Measurements from ENCODE around the gene TP53TG5.

The TP53TG5 gene

GRCh38 chr20:45378191-45378590 is at the start of gene TP53TG5:
Gene TP53TG5 (minus strand): TSS chr20:45378325. CDS start chr20:45378236, 89 bp downstream.
- no peak for DNase-seq

GRCh38 chr20:45427236-45428149 is 49.4 kb upstream of the TP53TG5 start:
- DNase-seq = no peak

GRCh38 chr20:45426320-45427016 is 48.3 kb upstream of the TP53TG5 start:
- DNase-seq = no peak

GRCh38 chr20:45425561-45425960 is 47.4 kb upstream of the TP53TG5 start:
- no peak for DNase-seq

- DNase-seq = no peak
These were observed 45.6 kb upstream of the TP53TG5 start for GRCh38 chr20:45423700-45424099.

GRCh38 chr20:45420125-45420524 is 42.0 kb upstream of the TP53TG5 start:
- DNase-seq = no peak

DNA sequence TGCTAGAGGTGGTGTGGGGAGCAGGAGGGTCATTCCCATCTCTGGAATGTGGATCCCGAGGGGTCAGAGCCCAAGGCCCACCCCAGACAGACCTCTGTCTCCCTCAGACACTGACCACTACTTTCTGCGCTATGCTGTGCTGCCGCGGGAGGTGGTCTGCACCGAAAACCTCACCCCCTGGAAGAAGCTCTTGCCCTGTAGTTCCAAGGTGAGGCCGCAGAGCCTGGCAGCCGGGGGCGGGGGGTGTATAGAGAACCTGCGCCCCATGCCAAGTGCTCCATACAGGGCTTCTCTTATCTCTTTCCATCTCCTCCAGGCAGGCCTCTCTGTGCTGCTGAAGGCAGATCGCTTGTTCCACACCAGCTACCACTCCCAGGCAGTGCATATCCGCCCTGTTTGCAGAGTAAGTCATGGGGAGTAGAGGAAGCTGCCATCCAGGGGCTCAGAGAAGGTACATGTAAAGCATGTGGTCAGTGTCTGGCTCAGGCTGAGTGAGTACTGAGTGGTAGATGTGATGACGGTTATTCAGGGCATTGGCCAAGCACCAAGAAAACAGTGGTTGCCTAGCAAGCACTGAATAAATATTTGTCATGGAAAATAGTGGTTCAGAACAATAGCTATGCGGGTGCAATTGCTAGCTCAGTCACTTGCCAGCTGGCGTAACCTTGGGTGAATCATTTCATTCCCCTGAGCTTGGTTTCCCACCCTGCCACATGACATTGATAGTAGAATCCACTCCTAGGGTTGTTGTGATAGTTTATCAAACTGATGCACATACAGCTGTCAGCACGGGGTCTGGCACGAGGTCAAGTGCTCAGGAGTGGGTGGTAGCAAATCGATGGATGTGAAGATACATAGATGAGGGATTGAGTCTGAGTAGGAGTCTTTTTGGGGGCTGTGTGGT is 41.3 kb upstream of the TP53TG5 start:
- DNase-seq = peak; percentile 69

- no peak for DNase-seq
These were observed 38.8 kb upstream of the TP53TG5 start for GRCh38 chr20:45416917-45417316.

DNA sequence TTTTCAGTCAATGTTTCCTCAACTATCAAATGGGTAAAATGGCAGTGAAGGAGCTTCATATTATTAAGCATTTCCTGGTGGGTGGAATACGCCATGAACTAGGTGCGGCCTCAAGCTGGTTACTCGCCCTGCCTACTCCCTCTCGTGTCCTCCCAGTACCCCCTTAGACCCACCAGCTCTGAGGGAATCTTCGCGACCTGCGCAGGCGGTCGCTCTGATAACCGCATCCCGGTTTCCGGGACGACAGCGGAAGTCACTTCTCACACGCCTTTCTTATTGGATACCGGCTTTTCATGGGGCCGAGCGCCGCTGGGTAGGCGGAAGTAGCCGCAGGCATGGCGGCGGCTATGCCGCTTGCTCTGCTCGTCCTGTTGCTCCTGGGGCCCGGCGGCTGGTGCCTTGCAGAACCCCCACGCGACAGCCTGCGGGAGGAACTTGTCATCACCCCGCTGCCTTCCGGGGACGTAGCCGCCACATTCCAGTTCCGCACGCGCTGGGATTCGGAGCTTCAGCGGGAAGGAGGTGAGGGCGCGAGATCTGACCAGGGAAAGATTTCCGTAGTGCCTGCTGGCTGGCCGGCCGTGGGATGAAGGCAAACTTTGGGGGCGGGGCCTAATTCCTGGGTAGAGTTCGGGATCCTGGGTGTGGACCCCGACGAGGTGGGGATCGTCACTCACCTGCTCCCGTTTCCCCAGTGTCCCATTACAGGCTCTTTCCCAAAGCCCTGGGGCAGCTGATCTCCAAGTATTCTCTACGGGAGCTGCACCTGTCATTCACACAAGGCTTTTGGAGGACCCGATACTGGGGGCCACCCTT is 37.9 kb upstream of the TP53TG5 start, which contains the start of gene PIGT:
Gene PIGT (plus strand): TSS at position 320 of the 816 bp plus-strand sequence. CDS start 16 bp downstream, at position 336.
- peak; percentile 85 for DNase-seq

DNA sequence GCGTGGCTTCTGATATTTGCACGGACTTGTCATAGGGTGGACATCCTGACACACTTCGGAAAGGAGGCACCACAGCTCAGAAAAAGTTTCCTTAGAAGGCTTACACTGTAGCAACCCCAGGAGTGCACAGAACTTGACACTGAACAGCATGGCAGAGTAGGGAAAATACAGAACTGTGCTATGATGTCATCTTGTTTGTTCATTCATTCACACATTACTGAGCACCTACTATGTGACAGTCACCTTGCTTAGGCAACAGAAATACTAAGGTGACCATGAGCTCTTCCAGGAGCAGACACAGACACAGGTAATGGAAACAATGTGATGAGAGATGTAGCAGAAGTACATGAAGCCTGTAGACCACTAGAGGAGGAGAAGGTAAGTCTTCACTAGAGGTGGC is 35.4 kb upstream of the TP53TG5 start:
- DNase-seq = no peak

GRCh38 chr20:45412653-45413052 is 34.5 kb upstream of the TP53TG5 start:
- DNase-seq = no peak

DNA sequence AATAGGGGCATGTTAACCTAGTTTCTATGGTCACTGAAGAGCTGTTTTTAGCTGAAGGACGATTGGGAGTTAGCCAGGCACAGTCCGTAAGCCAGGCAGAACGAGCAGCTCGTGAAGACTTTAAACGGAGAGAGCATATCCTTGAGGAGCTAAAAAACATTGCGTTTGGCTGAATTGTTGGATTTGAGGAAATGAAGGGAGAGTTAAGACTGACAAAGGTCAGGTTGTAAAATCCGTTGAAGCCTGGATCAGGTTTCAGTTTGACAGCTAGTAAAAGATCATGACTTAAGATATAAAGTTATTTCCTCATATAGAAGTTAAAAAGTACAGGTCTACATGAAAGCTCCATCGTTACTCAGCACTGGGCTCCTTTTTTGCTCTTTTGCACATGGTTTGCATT is 32.8 kb upstream of the TP53TG5 start:
- no peak for DNase-seq

DNA sequence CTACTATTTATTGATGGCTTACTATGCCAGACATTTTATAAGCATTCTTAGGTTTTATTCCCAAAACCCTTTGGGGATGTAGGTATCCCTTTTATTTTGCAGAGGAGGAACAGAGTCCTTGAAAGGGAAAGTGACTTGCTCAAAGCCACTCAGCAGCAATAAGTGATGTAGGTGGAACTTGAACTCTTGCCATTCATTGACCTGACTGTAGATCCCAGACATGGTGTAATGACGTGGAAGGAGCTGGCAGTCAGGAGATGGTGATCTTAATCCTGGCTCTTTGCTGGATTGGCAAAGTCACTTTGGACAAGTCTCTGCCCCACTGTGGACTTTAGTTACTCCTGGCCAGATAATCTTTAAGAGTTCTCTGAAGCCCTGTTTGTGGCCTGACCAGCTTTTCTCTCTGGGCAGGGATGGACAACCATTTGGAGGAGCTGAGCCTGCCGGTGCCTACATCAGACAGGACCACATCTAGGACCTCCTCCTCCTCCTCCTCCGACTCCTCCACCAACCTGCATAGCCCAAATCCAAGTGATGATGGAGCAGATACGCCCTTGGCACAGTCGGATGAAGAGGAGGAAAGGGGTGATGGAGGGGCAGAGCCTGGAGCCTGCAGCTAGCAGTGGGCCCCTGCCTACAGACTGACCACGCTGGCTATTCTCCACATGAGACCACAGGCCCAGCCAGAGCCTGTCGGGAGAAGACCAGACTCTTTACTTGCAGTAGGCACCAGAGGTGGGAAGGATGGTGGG is 31.6 kb upstream of the TP53TG5 start:
- DNase-seq = no peak

DNA sequence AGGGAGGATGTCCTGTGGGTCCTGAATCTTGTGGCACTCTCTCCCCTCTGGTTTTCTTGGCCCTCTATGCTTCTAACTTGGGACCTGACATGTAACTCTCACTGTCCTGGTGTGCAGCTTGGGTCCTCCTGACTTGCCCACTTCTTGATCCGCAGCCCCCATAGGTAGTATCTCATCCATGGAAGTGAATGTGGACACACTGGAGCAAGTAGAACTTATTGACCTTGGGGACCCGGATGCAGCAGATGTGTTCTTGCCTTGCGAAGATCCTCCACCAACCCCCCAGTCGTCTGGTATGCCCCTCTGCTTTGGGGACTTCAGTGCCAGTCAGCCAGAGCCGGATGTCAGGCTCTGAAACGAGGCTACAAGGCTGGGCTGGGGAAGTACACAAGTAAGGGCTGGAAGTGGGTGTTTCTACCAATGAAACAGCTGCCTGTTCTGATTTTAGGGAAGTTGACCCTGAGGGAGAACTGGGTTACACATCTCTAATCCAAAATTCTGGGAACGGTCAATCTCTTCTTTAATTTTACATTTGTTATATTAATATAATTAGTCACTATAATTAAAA is 30.6 kb upstream of the TP53TG5 start:
- no peak for DNase-seq

DNA sequence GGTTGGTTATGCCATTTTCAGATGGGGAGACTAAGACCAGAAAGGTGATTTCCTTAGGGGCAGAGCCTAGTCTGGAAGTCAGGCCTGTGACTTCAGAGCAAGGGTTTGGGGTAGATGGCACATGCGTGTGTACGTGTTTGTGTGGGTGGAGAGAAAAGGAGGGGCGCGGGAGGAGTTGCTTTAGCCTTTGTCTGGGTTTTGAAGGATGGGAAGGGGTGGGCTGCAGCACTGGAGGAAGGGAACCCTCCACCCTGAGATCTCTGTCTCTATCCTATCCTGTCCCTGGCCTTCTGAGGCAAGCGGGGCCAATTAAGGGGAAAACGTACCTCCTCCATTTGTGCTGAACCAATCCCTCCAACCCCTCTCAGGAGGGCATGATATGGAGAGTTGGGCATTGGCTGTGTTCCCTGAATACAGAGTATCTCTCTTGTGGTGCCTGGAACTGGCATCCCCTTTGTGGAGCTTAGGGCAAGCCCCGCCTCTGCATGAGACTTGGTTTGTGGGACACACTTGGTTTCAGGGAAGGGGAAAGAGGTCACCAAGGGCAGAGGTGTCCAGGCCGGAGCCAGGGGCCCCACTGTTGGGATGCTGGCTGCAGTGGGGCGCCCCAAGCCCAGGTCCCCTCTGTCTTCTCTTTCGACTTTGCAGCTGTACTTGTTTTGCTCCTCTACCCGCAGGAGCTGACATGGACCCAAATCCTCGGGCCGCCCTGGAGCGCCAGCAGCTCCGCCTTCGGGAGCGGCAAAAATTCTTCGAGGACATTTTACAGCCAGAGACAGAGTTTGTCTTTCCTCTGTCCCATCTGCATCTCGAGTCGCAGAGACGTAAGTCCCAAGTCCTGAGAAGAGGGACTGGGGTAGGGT is 29.9 kb upstream of the TP53TG5 start, which contains the start of gene DBNDD2:
Gene DBNDD2 (plus strand): TSS at position 507 of the 863 bp plus-strand sequence. CDS start 179 bp downstream, at position 686.
- DNase-seq = no peak

GRCh38 chr20:45407067-45407745 is 29.1 kb upstream of the TP53TG5 start:
- no peak for DNase-seq

DNA sequence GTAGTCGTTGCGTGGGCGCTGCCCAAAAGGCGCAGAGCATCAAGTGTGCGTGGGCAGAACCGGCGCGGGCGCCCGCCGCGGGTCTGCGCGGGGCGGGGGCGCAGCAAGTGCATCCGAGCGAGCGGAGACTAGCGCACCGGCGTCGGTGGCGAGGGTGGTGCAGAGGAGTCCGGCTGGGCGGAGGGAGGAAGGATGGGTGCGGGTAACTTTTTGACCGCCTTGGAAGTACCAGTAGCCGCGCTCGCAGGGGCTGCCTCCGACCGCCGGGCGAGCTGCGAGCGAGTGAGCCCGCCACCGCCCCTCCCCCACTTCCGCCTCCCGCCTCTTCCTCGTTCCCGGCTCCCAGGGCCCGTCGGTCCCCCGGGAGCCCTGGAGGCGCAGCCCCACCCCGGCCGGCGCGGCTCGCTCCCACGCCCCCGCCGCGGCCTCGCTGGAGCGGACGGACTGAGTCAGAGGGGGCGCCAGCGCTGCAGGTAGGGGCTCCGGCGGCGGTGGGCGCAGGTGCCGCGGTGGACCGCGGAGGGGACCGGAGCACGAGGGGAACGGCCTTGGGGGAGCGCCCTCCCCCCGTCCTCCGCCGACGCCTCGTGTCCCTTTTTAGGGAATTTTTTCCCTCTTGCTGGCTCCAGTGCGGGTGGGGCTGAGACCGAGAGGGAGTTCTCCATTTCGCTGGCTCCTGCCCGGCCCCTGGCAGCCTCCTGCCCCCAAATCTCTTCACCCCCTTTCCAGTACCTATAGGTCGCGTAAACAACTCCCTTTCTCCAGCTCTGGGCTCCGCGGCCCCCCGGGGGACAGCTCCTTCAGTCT is 28.3 kb upstream of the TP53TG5 start:
- no peak for DNase-seq

GRCh38 chr20:45405571-45406259 is 27.6 kb upstream of the TP53TG5 start:
- DNase-seq = no peak
